ENCODE measurements around the gene ZBTB7C. TPM values are rescaled to one million over a fixed set of nuclear protein-coding genes. Genes with fewer than 3 reads are reported as not detected.
A peak's percentile ranks its signal among the peaks of the same experiment; 100 is the strongest.

ZBTB7C gene
- total RNA-seq, 1 donor from 2014 or later: 0.99 TPM

DNA sequence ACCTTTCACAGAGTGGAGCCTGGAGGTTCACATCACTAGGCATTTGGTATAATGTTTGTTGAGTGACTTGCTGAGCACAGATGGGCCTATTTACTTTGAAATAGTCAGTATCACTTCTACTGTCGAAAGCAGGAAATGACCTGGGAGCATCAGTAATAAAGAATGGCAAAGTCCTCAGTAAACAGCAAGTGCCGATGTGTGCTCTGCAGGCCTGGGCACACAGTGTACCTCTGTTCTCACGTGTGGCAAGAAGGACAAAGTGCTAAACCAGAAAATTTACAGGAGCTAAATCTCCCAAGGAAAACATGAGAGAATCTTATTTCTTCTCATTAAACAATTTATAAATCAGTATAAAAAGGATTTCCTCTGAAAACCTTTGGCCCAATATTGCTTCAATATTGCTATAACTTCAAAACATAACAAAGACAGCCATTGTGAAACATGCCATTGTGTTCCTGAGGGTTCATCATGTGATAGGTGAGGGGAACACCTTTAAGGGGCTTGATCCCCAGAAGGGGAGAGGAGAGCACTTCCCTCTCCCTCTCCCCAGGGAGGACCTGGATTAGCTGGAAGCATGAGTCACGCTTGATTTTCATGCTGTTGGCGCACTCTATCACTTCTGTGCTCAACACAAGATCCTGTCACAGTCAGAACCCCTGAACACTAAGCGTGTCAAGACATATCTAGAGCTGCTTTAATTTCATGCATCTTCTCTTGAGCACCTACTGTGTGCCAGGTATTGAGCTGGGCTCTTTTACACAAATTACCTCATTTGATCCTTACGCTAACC lies 347.2 kb downstream of the ZBTB7C start:
- DNase-seq (ENCODE audit: low read depth): no peak

DNA sequence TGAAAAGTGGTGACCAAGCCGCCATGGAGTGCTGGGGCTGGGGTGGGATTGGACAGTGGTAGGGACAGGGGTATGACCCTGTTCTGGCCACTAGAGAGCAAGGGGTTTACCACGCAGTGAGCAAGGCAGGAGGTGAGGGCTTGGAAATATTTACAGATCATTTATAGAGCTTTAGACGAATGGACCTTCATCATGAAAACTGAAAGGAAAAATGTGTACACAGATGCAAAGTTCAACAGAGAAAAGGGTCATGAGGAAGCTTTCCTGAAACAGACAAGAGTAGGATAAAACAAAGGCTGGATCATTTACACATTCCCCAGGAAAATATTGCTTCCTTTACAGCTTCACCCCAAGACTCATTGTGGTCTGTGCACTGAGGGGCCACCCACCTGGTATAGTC lies 348.2 kb downstream of the ZBTB7C start:
- no peak for DNase-seq (ENCODE audit: low read depth)

DNA sequence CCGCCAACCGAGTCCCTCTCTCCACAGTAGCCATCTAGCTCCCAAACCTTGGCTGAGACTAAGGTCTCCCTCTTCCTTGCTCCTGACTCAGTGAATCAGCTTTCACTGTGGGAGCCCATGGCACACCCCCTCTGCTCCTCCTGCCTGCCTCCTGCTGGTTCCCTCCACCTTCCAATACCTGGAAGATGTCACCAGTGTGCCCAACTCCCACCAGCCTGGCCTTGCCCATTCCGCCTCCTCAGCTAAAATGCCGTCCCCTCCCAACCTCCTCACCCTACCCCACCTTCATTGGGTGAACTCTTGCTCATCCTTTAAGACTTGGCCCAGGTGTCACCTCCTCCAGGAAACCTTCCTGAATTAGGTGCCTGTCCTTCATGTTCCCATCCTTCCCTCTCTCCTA lies 348.8 kb downstream of the ZBTB7C start:
- no peak for DNase-seq (ENCODE audit: low read depth)

DNA sequence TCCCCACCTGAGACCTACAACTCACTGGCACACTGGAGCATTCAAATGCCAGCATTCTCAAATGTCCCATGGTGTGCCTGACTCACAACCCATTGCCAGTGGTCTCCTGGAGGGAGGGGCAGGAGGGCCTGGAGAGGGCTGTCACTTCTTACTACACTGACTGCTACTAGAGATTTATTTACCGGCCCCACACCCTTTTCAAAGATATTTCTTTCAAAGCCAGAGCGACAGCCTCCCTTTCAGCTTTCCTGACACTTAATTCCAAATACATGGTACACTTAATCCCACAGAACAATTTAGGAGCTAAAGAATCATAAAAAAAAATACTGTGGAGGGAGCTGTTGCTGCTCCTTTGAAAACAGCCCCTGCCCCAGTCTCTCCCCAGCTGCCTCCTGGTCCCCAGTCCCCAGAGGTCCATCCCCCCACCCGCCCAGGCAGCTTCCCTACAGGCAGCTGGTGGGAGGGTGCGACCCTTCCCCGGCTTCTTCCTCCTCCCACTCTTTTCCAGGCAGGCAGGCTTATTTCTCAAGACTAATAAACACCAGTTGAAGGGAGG lies 349.6 kb downstream of the ZBTB7C start:
- peak; percentile 40 for DNase-seq (ENCODE audit: low read depth)

DNA sequence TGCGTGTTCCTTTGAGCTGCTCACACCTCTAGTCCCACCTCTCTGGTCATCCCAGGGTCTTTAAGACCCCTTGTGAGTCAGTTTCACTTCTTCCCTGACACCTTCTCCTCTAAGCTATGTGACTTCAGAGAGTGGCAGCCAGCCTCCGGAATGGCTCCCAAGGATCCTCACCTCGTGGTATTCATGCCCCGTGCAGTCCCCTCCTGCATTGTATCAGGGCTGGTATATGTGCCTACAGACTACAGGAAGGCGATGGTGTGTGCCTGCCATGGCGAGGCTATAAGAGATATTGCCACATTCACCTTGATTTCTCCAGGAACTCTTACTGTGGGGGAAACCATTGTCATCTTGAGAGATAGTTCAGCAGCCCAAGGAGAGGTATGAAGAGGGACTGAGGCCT lies 350.7 kb downstream of the ZBTB7C start:
- no peak for DNase-seq (ENCODE audit: low read depth)

DNA sequence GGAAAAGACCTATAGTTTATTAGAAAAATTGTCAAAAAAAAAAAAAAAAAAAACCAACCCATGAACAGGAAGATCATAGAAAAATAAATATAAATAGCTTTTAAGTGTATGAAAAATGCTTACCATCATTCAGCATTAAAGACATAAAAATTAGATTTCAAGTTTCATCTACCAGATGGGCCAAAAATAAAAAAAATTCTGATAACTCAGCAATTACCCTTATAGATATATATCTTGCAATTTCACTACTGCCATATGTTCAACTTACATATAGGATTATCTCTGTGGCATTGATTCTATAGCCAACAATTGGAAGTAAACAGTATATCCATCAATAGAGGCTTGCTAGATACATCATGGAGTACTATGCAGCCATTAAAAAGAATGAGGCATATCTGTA lies 352.2 kb downstream of the ZBTB7C start:
- DNase-seq (ENCODE audit: low read depth): no peak

DNA sequence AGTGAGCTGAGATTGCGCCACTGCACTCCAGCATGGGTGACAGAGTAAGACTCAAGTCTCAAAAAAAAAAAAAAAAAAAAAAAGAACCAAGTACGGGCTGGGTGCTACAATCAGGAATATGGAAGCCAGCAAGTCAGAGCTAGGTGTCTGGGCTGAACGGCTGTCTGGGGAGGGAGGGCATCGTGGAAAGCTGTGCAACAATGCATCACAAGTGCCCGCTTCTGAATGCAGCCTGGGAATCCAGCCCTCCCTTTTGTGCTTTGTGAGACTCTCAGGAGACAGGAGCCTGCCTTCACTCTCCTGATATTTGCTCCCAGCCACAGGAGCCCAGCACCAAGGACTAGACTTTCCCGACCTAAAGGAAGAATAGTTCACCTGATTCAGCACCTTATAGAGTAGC lies 353.8 kb downstream of the ZBTB7C start:
- DNase-seq (ENCODE audit: low read depth): no peak

DNA sequence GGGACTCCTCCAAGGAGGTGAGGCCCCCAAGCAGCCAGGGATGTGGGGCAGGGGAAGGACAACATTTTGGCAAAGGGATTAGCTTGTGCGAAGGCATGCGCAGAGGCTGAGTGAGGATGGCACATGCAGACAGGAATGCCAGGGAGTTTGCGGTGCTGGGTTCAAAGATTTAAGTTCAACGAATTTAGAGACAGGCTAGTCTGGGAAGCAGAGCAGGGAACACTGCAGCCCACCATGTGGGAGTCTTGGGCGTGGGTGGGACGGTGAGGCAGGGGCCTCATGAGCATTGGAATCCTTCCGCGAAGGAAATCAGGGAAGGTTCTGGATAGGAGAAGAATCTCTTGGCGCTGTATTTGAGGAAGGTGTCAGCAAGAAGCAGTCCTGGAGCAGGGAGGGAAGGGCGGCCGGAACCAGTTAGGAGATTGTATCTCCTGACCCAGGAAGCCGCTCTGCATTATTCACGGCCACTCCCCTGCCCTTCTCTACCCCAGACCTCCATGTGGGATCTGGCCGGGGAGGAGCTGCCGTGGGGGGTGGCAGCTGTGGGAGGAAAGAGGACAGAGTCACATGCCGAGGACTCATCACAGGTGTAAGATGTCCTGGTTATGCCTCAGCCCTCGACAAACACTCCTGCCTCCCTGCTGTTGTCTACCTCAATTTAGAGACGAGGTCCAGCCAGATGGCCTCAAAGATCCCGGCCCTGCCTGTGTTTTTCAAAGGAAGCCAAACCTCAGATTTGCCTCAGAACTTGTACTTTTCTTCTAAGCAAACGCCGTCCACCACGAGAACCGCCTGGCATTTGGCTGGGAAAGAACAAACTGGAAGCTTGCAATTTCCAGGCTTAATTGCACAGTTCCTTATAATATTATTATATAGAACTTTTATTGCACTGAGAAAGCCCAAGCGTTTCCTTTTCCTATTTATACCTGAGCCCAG lies 355.0 kb downstream of the ZBTB7C start:
- DNase-seq (ENCODE audit: low read depth): no peak

DNA sequence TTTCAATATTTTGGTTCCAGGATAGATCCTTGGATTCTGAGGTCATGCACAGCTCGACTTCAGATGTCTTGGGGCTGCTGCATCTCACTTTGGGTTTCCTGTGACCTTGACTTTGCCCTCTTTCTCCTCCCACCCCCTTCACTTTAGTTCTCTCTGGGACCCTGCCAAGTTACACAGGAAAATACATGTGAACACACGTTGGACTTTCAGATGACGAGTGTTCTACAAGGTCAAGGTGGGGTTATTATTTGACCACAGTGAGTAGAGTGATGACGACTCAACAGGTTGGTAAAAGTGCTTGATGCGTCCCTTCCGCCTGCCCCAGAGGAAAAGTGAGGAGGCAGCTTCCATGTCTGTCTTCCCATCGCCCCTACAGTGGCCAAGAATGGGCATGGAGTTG lies 356.3 kb downstream of the ZBTB7C start:
- DNase-seq (ENCODE audit: low read depth): no peak

DNA sequence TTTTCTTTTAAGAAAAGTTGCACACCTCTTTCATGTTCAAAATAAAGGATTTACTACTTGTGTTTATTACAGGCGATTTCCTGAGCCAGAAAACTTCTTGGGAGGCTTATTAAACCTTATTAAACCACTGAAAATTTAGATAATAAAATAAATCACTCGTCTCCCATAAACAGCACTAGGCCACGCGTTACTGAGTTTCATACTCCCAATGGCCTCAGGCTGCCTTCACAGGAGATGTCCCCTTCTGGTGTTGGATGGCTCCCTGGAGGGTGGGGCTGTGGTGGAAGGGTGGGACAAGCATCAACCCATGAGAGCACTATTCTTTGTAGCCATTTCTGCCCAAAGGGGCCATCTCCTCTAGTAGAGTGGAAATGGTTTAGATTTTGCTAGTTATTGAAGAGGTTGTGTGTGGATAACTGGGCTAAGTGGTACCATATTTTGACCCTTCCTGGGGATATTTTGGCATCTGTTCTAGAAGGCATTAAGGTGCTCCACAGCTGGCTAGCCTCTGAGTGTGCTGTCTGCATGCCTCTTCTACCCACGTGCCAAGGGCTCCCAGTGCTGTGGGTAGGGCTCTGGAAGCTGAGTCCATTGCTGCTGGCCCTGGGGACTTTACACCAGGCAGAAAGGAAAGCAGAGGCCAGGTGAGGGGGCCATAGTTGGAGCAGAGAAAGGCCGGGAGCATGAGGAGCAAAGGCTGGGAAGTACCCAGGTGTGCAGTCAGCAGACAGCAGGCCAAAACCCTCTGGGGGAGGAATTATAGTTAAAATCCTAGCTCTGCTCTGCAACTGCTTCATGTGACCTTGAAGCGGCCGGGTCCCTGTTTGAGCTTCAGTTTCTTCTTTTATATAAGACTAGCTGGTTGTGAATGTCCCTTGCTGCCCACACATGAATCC lies 357.0 kb downstream of the ZBTB7C start:
- no peak for DNase-seq (ENCODE audit: low read depth)

DNA sequence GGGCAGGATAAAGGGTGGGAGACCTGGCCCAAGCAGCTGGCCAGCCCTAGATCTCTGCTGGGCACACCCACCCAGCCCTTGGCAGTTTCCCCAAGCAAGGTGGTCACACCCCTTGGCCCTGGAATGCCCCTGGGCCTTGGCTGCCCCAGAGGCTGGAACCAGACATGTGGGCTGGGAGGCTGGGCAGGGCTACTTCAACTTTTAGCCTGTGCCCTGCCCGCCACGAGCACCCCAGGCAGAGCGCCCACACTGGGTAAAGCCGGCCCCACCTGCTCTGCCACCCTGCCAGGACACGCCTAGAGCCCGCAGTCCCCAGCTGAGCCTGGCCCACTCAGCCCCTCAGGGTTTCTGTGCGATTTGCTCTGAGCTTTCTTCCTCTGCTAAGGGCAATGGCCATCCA lies 359.0 kb downstream of the ZBTB7C start:
- DNase-seq (ENCODE audit: low read depth): no peak

DNA sequence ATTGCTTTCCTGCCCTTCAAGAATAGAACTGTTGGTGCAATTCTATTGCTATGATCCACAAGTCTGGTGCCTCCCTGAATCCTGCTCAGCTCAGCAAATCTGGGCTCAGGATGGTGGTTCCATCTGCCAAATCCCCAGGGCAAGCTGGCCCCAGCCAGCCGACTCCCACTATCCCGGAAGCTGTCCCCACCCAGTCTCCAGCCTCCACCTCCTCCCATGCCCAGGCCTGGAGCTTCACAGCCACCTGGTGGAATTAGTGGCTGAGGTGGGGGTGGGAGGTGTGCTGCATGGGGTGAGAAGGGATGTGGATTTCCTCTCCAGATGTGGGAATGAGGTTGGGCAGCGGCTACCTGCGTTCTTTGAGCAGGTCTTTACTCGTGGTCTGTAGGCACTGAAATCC lies 359.4 kb downstream of the ZBTB7C start:
- DNase-seq (ENCODE audit: low read depth): no peak

DNA sequence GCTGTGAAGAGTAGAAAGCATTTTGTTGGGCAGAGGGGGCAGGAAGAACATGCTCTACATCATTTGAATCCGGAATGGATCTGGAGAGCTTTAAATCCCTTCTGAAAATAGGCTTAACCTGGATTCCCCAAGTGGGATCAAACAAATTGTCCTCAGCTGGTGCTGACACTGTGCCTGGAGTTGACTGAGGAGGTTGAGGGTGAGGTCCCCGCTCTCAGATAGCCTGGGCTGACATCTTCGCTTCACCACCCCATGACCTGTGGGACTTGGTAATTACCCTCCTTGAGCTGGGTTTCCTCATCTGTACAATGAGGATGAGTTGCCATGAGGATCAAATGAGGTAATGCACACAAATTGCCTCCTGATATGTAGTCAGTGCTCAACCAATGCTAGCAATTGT lies 360.9 kb downstream of the ZBTB7C start:
- DNase-seq (ENCODE audit: low read depth): no peak

DNA sequence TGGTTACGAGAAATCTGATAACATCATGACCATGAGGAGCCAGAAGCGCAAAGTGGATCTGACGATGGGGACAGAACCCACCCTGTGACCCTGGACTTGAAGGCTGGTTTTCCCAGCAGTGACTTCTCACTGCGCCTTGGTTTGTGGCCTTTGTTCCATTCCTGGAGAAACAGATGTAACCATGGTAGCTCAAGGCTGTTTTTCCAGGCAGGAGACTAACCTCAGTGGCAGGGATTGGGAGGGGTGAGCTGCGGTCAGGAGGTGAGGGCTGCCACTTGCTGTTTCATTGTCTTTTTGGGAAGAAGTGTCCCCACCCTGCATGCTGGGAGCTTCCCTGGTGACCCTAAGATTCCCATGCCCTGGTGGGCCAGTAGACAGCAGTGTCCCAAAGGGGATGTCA lies 362.3 kb downstream of the ZBTB7C start:
- no peak for DNase-seq (ENCODE audit: low read depth)

DNA sequence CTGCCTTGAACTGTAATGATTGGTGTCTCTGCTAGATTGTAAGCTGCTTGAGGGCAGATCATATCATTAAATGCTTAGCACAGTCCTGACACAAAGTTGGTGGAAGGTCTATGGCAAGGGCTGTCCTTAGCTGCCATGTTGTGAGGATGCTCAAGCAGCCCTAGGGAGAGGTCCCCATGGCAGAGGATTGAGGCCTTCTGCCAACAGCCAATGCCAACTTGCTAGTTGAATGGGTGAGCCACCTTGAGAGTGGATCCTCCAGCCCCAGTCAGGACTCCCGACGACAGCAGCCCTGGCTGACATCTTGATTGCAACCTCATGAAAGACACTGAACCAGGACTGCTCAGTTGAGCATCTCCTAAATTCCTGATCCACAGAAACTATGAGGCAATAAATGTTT lies 363.4 kb downstream of the ZBTB7C start:
- no peak for DNase-seq (ENCODE audit: low read depth)

DNA sequence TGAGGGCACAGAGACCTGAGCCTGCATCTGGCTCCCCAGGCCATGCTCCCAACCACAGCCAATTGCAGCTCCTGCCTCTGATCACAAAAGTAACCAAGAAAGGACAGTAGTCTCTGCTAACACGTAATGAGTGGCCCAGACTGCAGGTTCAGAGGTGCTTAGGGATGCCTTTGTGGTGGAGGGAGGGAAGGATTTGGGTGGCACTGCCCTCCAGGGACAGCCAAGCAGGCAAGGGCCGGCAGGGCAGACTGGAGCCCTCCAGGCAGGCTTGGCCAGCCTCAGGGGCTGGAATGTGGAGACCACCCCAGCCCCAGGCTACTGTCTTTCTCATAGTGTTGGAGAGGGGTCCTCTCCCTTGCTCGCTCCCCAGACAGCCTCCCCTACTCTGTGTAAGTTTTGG lies 364.2 kb downstream of the ZBTB7C start:
- no peak for DNase-seq (ENCODE audit: low read depth)

DNA sequence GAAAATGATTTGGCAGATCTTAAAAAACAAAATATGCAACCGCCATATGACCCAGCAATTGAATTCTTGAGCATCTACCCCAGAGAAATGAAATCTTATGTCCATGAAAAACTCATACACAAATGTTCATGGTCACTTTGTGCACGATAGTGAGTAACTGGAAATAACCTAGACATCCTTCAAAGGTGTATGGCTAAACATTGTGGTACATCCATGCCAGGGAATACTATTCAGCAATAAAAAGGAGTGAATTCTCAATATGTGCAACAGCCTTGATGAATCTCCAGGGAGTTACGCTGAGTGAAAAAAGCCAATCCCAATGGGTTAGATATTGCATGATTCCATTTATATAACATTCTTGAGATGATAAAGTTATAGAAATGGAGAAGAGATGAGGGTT lies 366.0 kb downstream of the ZBTB7C start:
- DNase-seq (ENCODE audit: low read depth): no peak

DNA sequence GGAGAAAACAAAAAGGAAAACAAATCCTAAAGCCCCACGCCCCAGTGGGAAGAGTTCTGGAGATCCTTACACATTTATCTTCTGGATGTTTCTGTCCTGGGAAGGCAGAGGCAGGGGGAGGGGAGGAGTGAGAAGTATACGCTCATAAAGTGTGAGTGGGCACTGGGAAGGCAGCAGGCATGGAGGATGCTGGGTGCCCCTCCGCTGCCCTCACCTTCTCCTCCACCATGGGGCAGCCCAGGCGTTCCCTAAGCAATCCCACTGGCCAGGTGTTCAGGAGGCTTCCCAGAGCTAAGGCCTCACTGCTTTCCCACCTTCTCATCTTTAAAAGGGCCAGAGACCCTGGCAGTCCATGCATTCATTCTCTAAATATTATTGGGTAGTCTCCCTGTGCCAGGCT lies 366.8 kb downstream of the ZBTB7C start:
- DNase-seq (ENCODE audit: low read depth): no peak

DNA sequence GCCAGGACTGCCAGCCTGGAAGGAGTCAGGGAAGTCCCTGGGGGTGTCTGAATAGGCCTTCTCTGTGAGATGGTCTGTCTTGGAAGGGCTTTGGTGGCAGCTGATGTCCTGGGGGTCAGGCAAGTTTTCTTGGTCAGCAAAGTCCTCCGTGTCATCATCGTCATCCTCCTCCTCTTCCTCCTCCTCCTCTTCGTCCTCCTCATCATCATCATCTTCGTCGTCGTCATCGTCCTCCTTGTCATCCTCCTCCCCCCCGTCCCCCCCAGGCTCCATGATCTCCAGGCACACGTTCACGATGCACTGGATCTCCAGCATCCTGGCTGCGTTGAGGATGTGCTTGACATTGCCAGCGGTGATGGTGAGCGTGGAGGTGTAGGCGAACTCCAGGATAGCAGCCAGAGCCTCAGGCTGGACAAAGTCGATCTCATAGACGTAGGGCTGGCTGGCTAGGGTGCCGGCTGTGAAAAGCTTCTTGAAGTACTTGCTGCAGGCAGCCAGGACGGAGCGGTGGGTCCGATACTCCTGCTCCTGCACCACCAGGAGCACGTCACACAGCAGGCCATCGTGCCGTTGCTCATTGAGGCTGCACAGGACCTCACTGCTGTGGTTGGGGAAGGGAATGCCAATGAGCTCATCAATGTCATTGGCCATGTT lies 368.6 kb downstream of the ZBTB7C start:
- DNase-seq (ENCODE audit: low read depth): no peak

DNA sequence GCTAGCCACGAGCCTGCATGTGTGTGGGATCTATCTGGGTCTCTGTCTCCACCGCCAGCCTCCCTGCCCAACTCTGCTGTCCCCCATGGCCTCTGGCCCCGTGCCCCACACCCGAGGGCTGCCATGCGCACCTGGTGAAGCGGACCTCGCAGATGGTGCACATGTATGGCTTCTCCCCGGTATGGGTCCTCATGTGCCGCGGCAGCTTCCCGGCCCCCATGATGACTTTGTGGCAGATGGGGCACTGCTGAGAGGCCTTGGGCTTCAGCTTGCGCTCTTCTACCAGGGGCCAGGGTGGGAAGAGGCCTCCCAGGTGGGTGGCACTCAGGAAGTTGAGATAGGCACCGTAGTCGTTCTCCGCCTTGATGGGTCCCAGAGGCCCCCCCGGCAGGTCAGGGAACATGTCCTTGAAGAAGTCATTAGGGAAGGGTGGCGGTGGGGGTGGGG lies 369.4 kb downstream of the ZBTB7C start:
- DNase-seq (ENCODE audit: low read depth): no peak

DNA sequence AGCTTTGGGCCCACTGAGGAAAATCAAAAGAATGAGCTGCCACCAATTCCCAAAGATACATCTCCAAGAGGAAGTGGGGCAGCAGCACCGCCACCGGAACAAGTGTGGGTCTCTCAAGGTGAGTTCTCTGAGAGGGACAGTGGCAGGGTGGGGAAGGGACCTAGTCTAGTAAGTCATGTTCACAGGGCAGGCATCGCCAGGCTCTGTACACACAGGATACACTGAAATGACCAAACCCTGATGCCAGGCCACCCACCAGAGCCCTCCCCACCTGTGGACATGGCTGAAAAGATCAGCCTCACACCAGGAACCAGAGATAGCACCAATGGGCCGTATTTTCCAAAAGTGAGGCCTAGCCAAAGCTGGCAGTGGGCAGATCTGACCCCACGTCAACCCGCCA lies 370.5 kb downstream of the ZBTB7C start:
- no peak for DNase-seq (ENCODE audit: low read depth)
